Activated naive CD4-positive, alpha-beta T cell treated with anti-CD3 and anti-CD28 coated beads, Interleukin-2, amount 10 ng/mL, durations not matched to agents 7 days and 5 days (primary cell): ENCODE data around the gene FLII.

Experiments
- CTCF ChIA-PET: fragments of 350-600 bp; sonication (Branson Sonifier 250); formaldehyde crosslinking; loops from one replicate; lab custom pipeline; 2021; ENCODE audit warnings: antibody characterized with exemption; lab: Charles Lee
- DNase-seq: peaks from one replicate; pipeline ENCODE4 v3.0.0-alpha.2; 2020
- H3K27ac Mint-ChIP-seq: one replicate; pipeline ENCODE4 v1.8.0; 2021; ENCODE audit warnings: mild to moderate bottlenecking, moderate library complexity, mixed read lengths
- H3K27me3 Mint-ChIP-seq: one replicate; pipeline ENCODE4 v1.8.0; 2021; ENCODE audit warnings: mild to moderate bottlenecking, mixed read lengths
- H3K36me3 Mint-ChIP-seq: one replicate; pipeline ENCODE4 v1.8.0; 2021; ENCODE audit warnings: mixed read lengths
- H3K4me1 Mint-ChIP-seq: one replicate; pipeline ENCODE4 v1.8.0; 2021; ENCODE audit warnings: mixed read lengths
- H3K4me3 Mint-ChIP-seq: one replicate; pipeline ENCODE4 v1.8.0; 2021; ENCODE audit warnings: mild to moderate bottlenecking, moderate library complexity, mixed read lengths
- H3K9me3 Mint-ChIP-seq: one replicate; pipeline ENCODE4 v1.8.0; 2021; ENCODE audit warnings: mixed read lengths

The FLII gene

GRCh38 chr17:18253947-18254821 lies 4.4 kb downstream of the FLII start:
- no peak for DNase-seq
- H3K4me3 Mint-ChIP-seq = no peak overlapping the region
- CTCF ChIA-PET = no interaction called here
- no peak overlapping the region for H3K27ac Mint-ChIP-seq
- no peaks in the 10 kb centered on the region for H3K27me3 Mint-ChIP-seq
- peaks cover 23% of the 10 kb centered on the region for H3K4me1 Mint-ChIP-seq
- H3K9me3 Mint-ChIP-seq = no peaks in the 10 kb centered on the region
- H3K36me3 Mint-ChIP-seq = peaks cover 40% of the 10 kb centered on the region

GRCh38 chr17:18253187-18253884 lies 5.2 kb downstream of the FLII start:
- Mint-ChIP-seq H3K4me1 (peaks cover 19% of the 10 kb centered on the region), H3K9me3 (no peaks in the 10 kb centered on the region), H3K27me3 (no peaks in the 10 kb centered on the region), H3K4me3 (no peak overlapping the region), H3K27ac (no peak overlapping the region), H3K36me3 (peaks cover 44% of the 10 kb centered on the region)
- CTCF ChIA-PET = no interaction called here
- no peak for DNase-seq

GRCh38 chr17:18252160-18252559 lies 6.4 kb downstream of the FLII start:
- Mint-ChIP-seq H3K27me3 (no peaks in the 10 kb centered on the region), H3K4me3 (no peak overlapping the region), H3K27ac (no peak overlapping the region), H3K9me3 (no peaks in the 10 kb centered on the region), H3K36me3 (peaks cover 47% of the 10 kb centered on the region), H3K4me1 (peaks cover 17% of the 10 kb centered on the region)
- no peak for DNase-seq
- CTCF ChIA-PET = no interaction called here

GRCh38 chr17:18251204-18251603 lies 7.3 kb downstream of the FLII start:
- H3K36me3 Mint-ChIP-seq = peaks cover 49% of the 10 kb centered on the region
- no peaks in the 10 kb centered on the region for H3K27me3 Mint-ChIP-seq
- H3K9me3 Mint-ChIP-seq = no peaks in the 10 kb centered on the region
- no peak overlapping the region for H3K27ac Mint-ChIP-seq
- CTCF ChIA-PET = no interaction called here
- no peak overlapping the region for H3K4me3 Mint-ChIP-seq
- DNase-seq = no peak
- peaks cover 9% of the 10 kb centered on the region for H3K4me1 Mint-ChIP-seq

- Mint-ChIP-seq H3K9me3 (no peaks in the 10 kb centered on the region), H3K27me3 (no peaks in the 10 kb centered on the region), H3K27ac (no peak overlapping the region), H3K36me3 (peaks cover 49% of the 10 kb centered on the region), H3K4me1 (peaks cover 5% of the 10 kb centered on the region), H3K4me3 (no peak overlapping the region)
- CTCF ChIA-PET = no interaction called here
- DNase-seq = no peak
These were observed 7.8 kb downstream of the FLII start for GRCh38 chr17:18250708-18251107.

- Mint-ChIP-seq H3K27ac (no peak overlapping the region), H3K27me3 (no peaks in the 10 kb centered on the region), H3K9me3 (no peaks in the 10 kb centered on the region), H3K4me3 (no peak overlapping the region), H3K4me1 (peaks cover 5% of the 10 kb centered on the region), H3K36me3 (peaks cover 52% of the 10 kb centered on the region)
- no peak for DNase-seq
- CTCF ChIA-PET = no interaction called here
These were observed 8.3 kb downstream of the FLII start for GRCh38 chr17:18250259-18250658.

GRCh38 chr17:18248811-18249210 lies 9.7 kb downstream of the FLII start:
- no peak overlapping the region for H3K4me3 Mint-ChIP-seq
- DNase-seq = no peak
- H3K4me1 Mint-ChIP-seq = peaks cover 5% of the 10 kb centered on the region
- peaks cover 44% of the 10 kb centered on the region for H3K36me3 Mint-ChIP-seq
- H3K27me3 Mint-ChIP-seq = no peaks in the 10 kb centered on the region
- CTCF ChIA-PET = interaction anchor here (0.6 to 1.7 kb wide), 5 partner anchors 8 to 164 kb away, joined by 3 to 6 read pairs (median 4); no protein-coding TSS in a partner anchor
- no peaks in the 10 kb centered on the region for H3K9me3 Mint-ChIP-seq
- H3K27ac Mint-ChIP-seq = peak overlapping the region; percentile 20

GRCh38 chr17:18248300-18248731 lies 10.2 kb downstream of the FLII start:
- peaks cover 41% of the 10 kb centered on the region for H3K36me3 Mint-ChIP-seq
- CTCF ChIA-PET = interaction anchor here (0.8 to 1.7 kb wide), 4 partner anchors 8 to 72 kb away, joined by 3 to 6 read pairs (median 4); no protein-coding TSS in a partner anchor
- H3K9me3 Mint-ChIP-seq = no peaks in the 10 kb centered on the region
- DNase-seq = peak; percentile 81
- peak overlapping the region; percentile 20 for H3K27ac Mint-ChIP-seq
- no peak overlapping the region for H3K4me3 Mint-ChIP-seq
- peaks cover 5% of the 10 kb centered on the region for H3K4me1 Mint-ChIP-seq
- H3K27me3 Mint-ChIP-seq = no peaks in the 10 kb centered on the region

- Mint-ChIP-seq H3K9me3 (no peaks in the 10 kb centered on the region), H3K4me3 (no peak overlapping the region), H3K27ac (no peak overlapping the region), H3K27me3 (no peaks in the 10 kb centered on the region), H3K36me3 (peaks cover 38% of the 10 kb centered on the region), H3K4me1 (peaks cover 5% of the 10 kb centered on the region)
- CTCF ChIA-PET = interaction anchor here (1.1 to 1.6 kb wide), 2 partner anchors 10 to 15 kb away, joined by 4 to 5 read pairs; no protein-coding TSS in a partner anchor
- DNase-seq = no peak
These were observed 10.9 kb downstream of the FLII start for GRCh38 chr17:18247613-18248001.

GRCh38 chr17:18246880-18247612 lies 11.5 kb downstream of the FLII start:
- H3K36me3 Mint-ChIP-seq = peaks cover 36% of the 10 kb centered on the region
- no peaks in the 10 kb centered on the region for H3K9me3 Mint-ChIP-seq
- no peaks in the 10 kb centered on the region for H3K27me3 Mint-ChIP-seq
- no peak overlapping the region for H3K27ac Mint-ChIP-seq
- H3K4me1 Mint-ChIP-seq = peaks cover 5% of the 10 kb centered on the region
- H3K4me3 Mint-ChIP-seq = no peak overlapping the region
- CTCF ChIA-PET = interaction anchor here (1.1 to 1.6 kb wide), 2 partner anchors 9 to 14 kb away, joined by 4 to 5 read pairs; no protein-coding TSS in a partner anchor
- peak; percentile 56 for DNase-seq

GRCh38 chr17:18246109-18246725 lies 12.3 kb downstream of the FLII start:
- no peak overlapping the region for H3K4me3 Mint-ChIP-seq
- no peak overlapping the region for H3K27ac Mint-ChIP-seq
- no peaks in the 10 kb centered on the region for H3K9me3 Mint-ChIP-seq
- H3K4me1 Mint-ChIP-seq = peaks cover 5% of the 10 kb centered on the region
- DNase-seq = no peak
- H3K27me3 Mint-ChIP-seq = no peaks in the 10 kb centered on the region
- H3K36me3 Mint-ChIP-seq = peaks cover 31% of the 10 kb centered on the region
- CTCF ChIA-PET = no interaction called here

- Mint-ChIP-seq H3K27ac (no peak overlapping the region), H3K27me3 (no peaks in the 10 kb centered on the region), H3K4me1 (peaks cover 5% of the 10 kb centered on the region), H3K9me3 (no peaks in the 10 kb centered on the region), H3K36me3 (peaks cover 22% of the 10 kb centered on the region), H3K4me3 (no peak overlapping the region)
- CTCF ChIA-PET = no interaction called here
- no peak for DNase-seq
These were observed 13.3 kb downstream of the FLII start for GRCh38 chr17:18245038-18245776.

- Mint-ChIP-seq H3K4me1 (no peaks in the 10 kb centered on the region), H3K27ac (no peak overlapping the region), H3K36me3 (peaks cover 8% of the 10 kb centered on the region), H3K27me3 (no peaks in the 10 kb centered on the region), H3K9me3 (no peaks in the 10 kb centered on the region), H3K4me3 (no peak overlapping the region)
- CTCF ChIA-PET = no interaction called here
- DNase-seq = no peak
These were observed 17.2 kb downstream of the FLII start for GRCh38 chr17:18241229-18241871.
